Endothelial cell (in vitro differentiated cells): Measurements from ENCODE around the gene CAPZB. TPM values are rescaled to one million over a fixed set of nuclear protein-coding genes. Genes with fewer than 3 reads are reported as not detected.

Experiments used
- DNase-seq: peaks from one replicate; pipeline ENCODE4 v3.0.0; 2021; ENCODE audit warnings: low spot score
- H3K27ac Mint-ChIP-seq: one replicate; pipeline ENCODE4 v1.8.0; 2021; ENCODE audit warnings: mixed read lengths, inconsistent platforms; ENCODE audit not compliant: unreplicated experiment
- H3K27me3 Mint-ChIP-seq: one replicate; pipeline ENCODE4 v1.8.0; 2021; ENCODE audit warnings: mild to moderate bottlenecking, moderate library complexity, mixed read lengths, inconsistent platforms; ENCODE audit not compliant: unreplicated experiment
- H3K36me3 Mint-ChIP-seq: one replicate; pipeline ENCODE4 v1.8.0; 2021; ENCODE audit warnings: mild to moderate bottlenecking, low read depth, mixed read lengths, inconsistent platforms; ENCODE audit not compliant: unreplicated experiment
- H3K4me1 Mint-ChIP-seq: one replicate; pipeline ENCODE4 v1.8.0; 2021; ENCODE audit warnings: mild to moderate bottlenecking, mixed read lengths, inconsistent platforms; ENCODE audit not compliant: unreplicated experiment
- H3K4me3 Mint-ChIP-seq: one replicate; pipeline ENCODE4 v1.8.0; 2021; ENCODE audit warnings: mild to moderate bottlenecking, mixed read lengths, inconsistent platforms; ENCODE audit not compliant: unreplicated experiment
- H3K9me3 Mint-ChIP-seq: one replicate; pipeline ENCODE4 v1.8.0; 2021; ENCODE audit warnings: mixed read lengths, inconsistent platforms; ENCODE audit not compliant: unreplicated experiment
- CTCF ChIP-seq: fragments of 200-600 bp; sonication (generic); IDR thresholded peaks from one replicate; pipeline ENCODE4 v1.5.0; 2021; ENCODE audit warnings: antibody characterized with exemption; ENCODE audit not compliant: unreplicated experiment
- total RNA-seq: library from RNA; stranded (reverse); fragmentation: NEBNext Ultra II Directional; extraction: Animal tissue kit (Norgen Biotek cat#: 25700); gene quantifications from one replicate; pipeline ENCODE4 v1.2.1, GENCODE V29; 2021; ENCODE audit not compliant: unreplicated experiment

Gene CAPZB
- total RNA-seq, 1 donor from 2014 or later, result 414 TPM

- DNase-seq, result no peak
- H3K36me3 Mint-ChIP-seq, result peaks cover 15% of the 10 kb centered on the region
- H3K27ac Mint-ChIP-seq, result no peak overlapping the region
- H3K27me3 Mint-ChIP-seq, result peaks cover 7% of the 10 kb centered on the region
- TF ChIP-seq CTCF, result no peak
- peaks cover 3% of the 10 kb centered on the region for H3K4me1 Mint-ChIP-seq
- no peak overlapping the region for H3K4me3 Mint-ChIP-seq
- no peaks in the 10 kb centered on the region for H3K9me3 Mint-ChIP-seq
Measured at GRCh38 chr1:19401535-19401889, 83.8 kb downstream of the CAPZB start.

GRCh38 chr1:19400875-19401534 is 84.3 kb downstream of the CAPZB start:
- H3K4me3 Mint-ChIP-seq, result peak overlapping the region; percentile 6
- peaks cover 7% of the 10 kb centered on the region for H3K27me3 Mint-ChIP-seq
- no peak overlapping the region for H3K27ac Mint-ChIP-seq
- H3K9me3 Mint-ChIP-seq, result no peaks in the 10 kb centered on the region
- H3K36me3 Mint-ChIP-seq, result peaks cover 15% of the 10 kb centered on the region
- peaks cover 3% of the 10 kb centered on the region for H3K4me1 Mint-ChIP-seq
- TF ChIP-seq CTCF, result no peak
- DNase-seq, result no peak

- no peak for DNase-seq
- Mint-ChIP-seq H3K36me3 (peaks cover 15% of the 10 kb centered on the region), H3K27me3 (peaks cover 7% of the 10 kb centered on the region), H3K4me3 (no peak overlapping the region), H3K27ac (no peak overlapping the region), H3K9me3 (no peaks in the 10 kb centered on the region), H3K4me1 (peaks cover 6% of the 10 kb centered on the region)
- no peak for TF ChIP-seq CTCF
Measured at GRCh38 chr1:19400192-19400611, 85.1 kb downstream of the CAPZB start.

- H3K36me3 Mint-ChIP-seq, result peaks cover 9% of the 10 kb centered on the region
- no peak overlapping the region for H3K4me3 Mint-ChIP-seq
- H3K27me3 Mint-ChIP-seq, result peaks cover 4% of the 10 kb centered on the region
- peaks cover 6% of the 10 kb centered on the region for H3K4me1 Mint-ChIP-seq
- DNase-seq, result no peak
- TF ChIP-seq CTCF, result no peak
- no peaks in the 10 kb centered on the region for H3K9me3 Mint-ChIP-seq
- H3K27ac Mint-ChIP-seq, result no peak overlapping the region
Measured at GRCh38 chr1:19398309-19398760, 87.0 kb downstream of the CAPZB start.

- Mint-ChIP-seq H3K9me3 (no peaks in the 10 kb centered on the region), H3K27ac (no peak overlapping the region), H3K4me1 (peaks cover 4% of the 10 kb centered on the region), H3K27me3 (peaks cover 4% of the 10 kb centered on the region), H3K4me3 (peak overlapping the region; percentile 23), H3K36me3 (peaks cover 6% of the 10 kb centered on the region)
- DNase-seq, result no peak
- TF ChIP-seq CTCF, result no peak
Measured at GRCh38 chr1:19397217-19397945, 88.0 kb downstream of the CAPZB start.
